ENCODE data around the gene ACTL7A.

DNA sequence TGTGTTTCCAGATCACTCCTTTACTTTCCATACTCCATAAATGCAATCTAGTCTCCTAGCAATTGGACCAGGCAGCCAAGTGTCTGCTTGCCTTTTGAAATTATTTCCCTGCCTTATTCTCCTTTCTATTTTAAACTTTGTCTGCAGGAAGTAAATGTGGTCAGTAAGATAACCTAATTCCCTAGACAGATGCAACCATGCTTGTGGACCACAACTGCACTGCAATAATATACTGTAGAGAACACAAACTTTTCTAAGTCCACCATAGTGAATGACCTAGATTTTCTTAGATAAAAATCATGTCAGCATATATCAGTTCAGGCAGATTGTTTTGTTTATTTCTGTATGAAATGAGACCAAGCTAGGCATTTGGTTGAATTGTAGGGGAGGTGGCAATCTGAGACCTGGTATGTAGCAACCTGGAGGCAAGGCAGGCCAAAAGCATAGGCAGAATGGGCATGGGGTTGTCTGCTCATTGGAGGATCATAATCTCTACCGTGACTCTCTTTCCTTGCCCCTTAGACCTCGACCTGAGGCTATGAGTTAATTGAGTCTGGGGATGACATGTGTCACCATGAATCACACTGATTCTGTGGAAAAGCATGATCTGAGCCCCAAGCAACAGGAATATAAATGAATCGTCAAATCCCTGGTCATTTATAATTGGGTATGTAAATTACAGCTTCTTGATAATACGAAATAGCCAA lies 27.0 kb upstream of the ACTL7A start:
- TF ChIP-seq, protein P1, sequence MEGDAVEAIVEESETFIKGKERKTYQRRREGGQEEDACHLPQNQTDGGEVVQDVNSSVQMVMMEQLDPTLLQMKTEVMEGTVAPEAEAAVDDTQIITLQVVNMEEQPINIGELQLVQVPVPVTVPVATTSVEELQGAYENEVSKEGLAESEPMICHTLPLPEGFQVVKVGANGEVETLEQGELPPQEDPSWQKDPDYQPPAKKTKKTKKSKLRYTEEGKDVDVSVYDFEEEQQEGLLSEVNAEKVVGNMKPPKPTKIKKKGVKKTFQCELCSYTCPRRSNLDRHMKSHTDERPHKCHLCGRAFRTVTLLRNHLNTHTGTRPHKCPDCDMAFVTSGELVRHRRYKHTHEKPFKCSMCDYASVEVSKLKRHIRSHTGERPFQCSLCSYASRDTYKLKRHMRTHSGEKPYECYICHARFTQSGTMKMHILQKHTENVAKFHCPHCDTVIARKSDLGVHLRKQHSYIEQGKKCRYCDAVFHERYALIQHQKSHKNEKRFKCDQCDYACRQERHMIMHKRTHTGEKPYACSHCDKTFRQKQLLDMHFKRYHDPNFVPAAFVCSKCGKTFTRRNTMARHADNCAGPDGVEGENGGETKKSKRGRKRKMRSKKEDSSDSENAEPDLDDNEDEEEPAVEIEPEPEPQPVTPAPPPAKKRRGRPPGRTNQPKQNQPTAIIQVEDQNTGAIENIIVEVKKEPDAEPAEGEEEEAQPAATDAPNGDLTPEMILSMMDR (IDR thresholded peaks at IDR 0.05): no peak
- no peak for TF ChIP-seq POLR2AphosphoS5 (IDR thresholded peaks at IDR 0.05)
